Dendritic cell treated with granulocyte-macrophage colony-stimulating factor and Interleukin-4, amounts not matched to agents 40 ng/mL and 50 ng/mL, for 4 days (primary cell): ENCODE data around the gene SAMD14.

ENCODE experiments used
- H3K27ac Mint-ChIP-seq: one replicate; pipeline ENCODE4 v1.8.0; 2022; ENCODE audit warnings: mild to moderate bottlenecking, mixed read lengths
- H3K27me3 Mint-ChIP-seq: one replicate; pipeline ENCODE4 v1.8.0; 2022; ENCODE audit warnings: mild to moderate bottlenecking, mixed read lengths
- H3K36me3 Mint-ChIP-seq: one replicate; pipeline ENCODE4 v1.8.0; 2022; ENCODE audit warnings: low read depth, mixed read lengths
- H3K4me1 Mint-ChIP-seq: one replicate; pipeline ENCODE4 v1.8.0; 2022; ENCODE audit warnings: low read depth, mixed read lengths
- H3K4me3 Mint-ChIP-seq: one replicate; pipeline ENCODE4 v1.8.0; 2022; ENCODE audit warnings: mild to moderate bottlenecking, moderate library complexity, mixed read lengths
- H3K9me3 Mint-ChIP-seq: one replicate; pipeline ENCODE4 v1.8.0; 2022; ENCODE audit warnings: mixed read lengths
- intact Hi-C: fragments of 100-400 bp; cut with micrococcal nuclease; formaldehyde crosslinking; loops from one replicate; pipeline ENCODE4 v1.15.0; 2022

SAMD14 gene

GRCh38 chr17:50076591-50077235 lies 53.2 kb downstream of the SAMD14 start:
- H3K27me3 Mint-ChIP-seq: peaks cover 9% of the 10 kb centered on the region
- intact Hi-C loops: no loop called here
- no peaks in the 10 kb centered on the region for H3K4me1 Mint-ChIP-seq
- H3K9me3 Mint-ChIP-seq: peaks cover under 1% of the 10 kb centered on the region
- no peaks in the 10 kb centered on the region for H3K36me3 Mint-ChIP-seq
- H3K27ac Mint-ChIP-seq: no peak overlapping the region
- no peak overlapping the region for H3K4me3 Mint-ChIP-seq

DNA sequence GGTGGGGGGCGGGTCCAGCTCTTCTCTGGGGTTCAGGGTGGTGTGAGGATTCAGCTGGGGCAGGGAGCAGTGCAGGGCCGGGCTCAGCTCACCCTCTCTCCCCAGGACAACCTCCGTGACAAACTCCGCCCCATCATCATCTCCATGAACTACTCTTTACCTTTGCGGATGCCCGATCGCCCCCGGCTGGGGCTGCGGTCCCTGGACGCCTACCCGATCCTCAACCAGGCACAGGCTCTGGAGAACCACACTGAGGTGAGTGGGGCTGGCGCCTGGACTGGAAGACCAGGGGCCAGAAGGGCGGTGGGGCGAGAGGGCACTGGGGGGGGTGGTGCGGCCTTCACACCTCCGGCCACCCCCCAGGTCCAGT lies 53.8 kb downstream of the SAMD14 start:
- H3K36me3 Mint-ChIP-seq: no peaks in the 10 kb centered on the region
- no peaks in the 10 kb centered on the region for H3K4me1 Mint-ChIP-seq
- H3K9me3 Mint-ChIP-seq: peaks cover 6% of the 10 kb centered on the region
- intact Hi-C loops: no loop called here
- H3K4me3 Mint-ChIP-seq: no peak overlapping the region
- peaks cover 11% of the 10 kb centered on the region for H3K27me3 Mint-ChIP-seq
- H3K27ac Mint-ChIP-seq: no peak overlapping the region

- Mint-ChIP-seq H3K9me3 (peaks cover 9% of the 10 kb centered on the region), H3K4me1 (no peaks in the 10 kb centered on the region), H3K27ac (no peak overlapping the region), H3K27me3 (peaks cover 14% of the 10 kb centered on the region), H3K36me3 (no peaks in the 10 kb centered on the region), H3K4me3 (no peak overlapping the region)
- intact Hi-C loops: no loop called here
Measured at GRCh38 chr17:50075446-50076032, 54.4 kb downstream of the SAMD14 start.

GRCh38 chr17:50074227-50074626 lies 55.7 kb downstream of the SAMD14 start:
- no peaks in the 10 kb centered on the region for H3K4me1 Mint-ChIP-seq
- H3K27me3 Mint-ChIP-seq: peaks cover 16% of the 10 kb centered on the region
- H3K27ac Mint-ChIP-seq: no peak overlapping the region

DNA sequence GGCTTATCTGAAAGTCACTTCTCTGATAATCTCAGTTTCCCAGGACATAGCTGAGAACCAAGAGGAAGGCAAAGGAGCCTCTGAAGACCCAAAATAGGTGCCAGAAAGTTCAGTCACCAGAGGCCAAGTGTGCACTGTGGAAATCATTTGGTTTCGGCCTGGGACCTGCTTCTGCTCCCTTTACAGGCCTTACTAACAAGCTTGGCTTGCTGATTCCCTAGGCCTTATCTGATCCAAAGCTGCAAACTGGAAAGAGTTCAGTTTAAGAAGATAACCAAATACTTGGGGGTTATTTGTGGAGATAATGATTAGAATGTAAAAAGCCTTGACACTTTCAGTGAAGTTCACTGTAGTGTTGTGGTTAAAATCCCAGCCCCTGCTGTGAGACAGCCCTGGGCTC lies 57.0 kb downstream of the SAMD14 start:
- intact Hi-C loops: no loop called here
- Mint-ChIP-seq H3K36me3 (no peaks in the 10 kb centered on the region), H3K9me3 (peaks cover 9% of the 10 kb centered on the region), H3K4me3 (no peak overlapping the region), H3K27ac (no peak overlapping the region), H3K4me1 (no peaks in the 10 kb centered on the region), H3K27me3 (peaks cover 16% of the 10 kb centered on the region)

More at GRCh38 chr17:50074227-50074626, 55.7 kb downstream of the SAMD14 start:
- Mint-ChIP-seq H3K36me3 (no peaks in the 10 kb centered on the region), H3K9me3 (peaks cover 9% of the 10 kb centered on the region), H3K4me3 (no peak overlapping the region)
- intact Hi-C loops: no loop called here

- H3K4me1 Mint-ChIP-seq: no peaks in the 10 kb centered on the region
- H3K27me3 Mint-ChIP-seq: peaks cover 14% of the 10 kb centered on the region
- intact Hi-C loops: no loop called here
- H3K27ac Mint-ChIP-seq: no peak overlapping the region
- peaks cover 9% of the 10 kb centered on the region for H3K9me3 Mint-ChIP-seq
- H3K4me3 Mint-ChIP-seq: no peak overlapping the region
- H3K36me3 Mint-ChIP-seq: no peaks in the 10 kb centered on the region
Measured at GRCh38 chr17:50072130-50072529, 57.8 kb downstream of the SAMD14 start.

DNA sequence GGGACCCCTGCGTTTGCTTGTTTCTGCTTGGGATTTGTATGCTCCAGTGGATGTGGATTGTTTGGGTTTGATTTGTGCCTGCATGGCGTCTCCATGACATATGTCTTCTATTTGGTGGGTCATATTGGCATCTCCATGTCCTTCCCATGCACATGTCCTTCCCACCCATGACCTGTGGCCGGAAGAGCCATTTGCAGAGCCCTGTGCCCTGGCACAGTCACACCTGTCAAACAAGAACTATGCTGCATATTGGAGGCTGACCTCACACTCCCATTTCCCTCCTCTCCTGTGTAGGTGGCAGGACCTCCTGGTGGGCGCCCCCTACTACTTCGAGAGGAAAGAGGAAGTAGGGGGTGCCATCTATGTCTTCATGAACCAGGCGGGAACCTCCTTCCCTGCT lies 58.3 kb downstream of the SAMD14 start:
- no peak overlapping the region for H3K4me3 Mint-ChIP-seq
- intact Hi-C loops: no loop called here

GRCh38 chr17:50070908-50071680 lies 58.9 kb downstream of the SAMD14 start:
- intact Hi-C loops: no loop called here
- Mint-ChIP-seq H3K4me3 (no peak overlapping the region), H3K27me3 (peaks cover 13% of the 10 kb centered on the region), H3K9me3 (peaks cover 9% of the 10 kb centered on the region), H3K27ac (no peak overlapping the region), H3K36me3 (no peaks in the 10 kb centered on the region), H3K4me1 (no peaks in the 10 kb centered on the region)

More for the DNA sequence above, 58.3 kb downstream of the SAMD14 start:
- Mint-ChIP-seq H3K27ac (no peak overlapping the region), H3K9me3 (peaks cover 9% of the 10 kb centered on the region), H3K27me3 (peaks cover 11% of the 10 kb centered on the region), H3K4me1 (no peaks in the 10 kb centered on the region), H3K36me3 (no peaks in the 10 kb centered on the region)

- H3K27ac Mint-ChIP-seq: no peak overlapping the region
- peaks cover 21% of the 10 kb centered on the region for H3K4me1 Mint-ChIP-seq
- no peak overlapping the region for H3K4me3 Mint-ChIP-seq
- peaks cover 20% of the 10 kb centered on the region for H3K27me3 Mint-ChIP-seq
- intact Hi-C loops: no loop called here
- H3K36me3 Mint-ChIP-seq: no peaks in the 10 kb centered on the region
- H3K9me3 Mint-ChIP-seq: peaks cover 9% of the 10 kb centered on the region
Measured at GRCh38 chr17:50067996-50068395, 62.0 kb downstream of the SAMD14 start.

GRCh38 chr17:50066995-50067394 lies 63.0 kb downstream of the SAMD14 start:
- H3K27ac Mint-ChIP-seq: no peak overlapping the region
- H3K36me3 Mint-ChIP-seq: no peaks in the 10 kb centered on the region
- peaks cover 9% of the 10 kb centered on the region for H3K9me3 Mint-ChIP-seq
- peaks cover 26% of the 10 kb centered on the region for H3K4me1 Mint-ChIP-seq
- intact Hi-C loops: no loop called here
- H3K4me3 Mint-ChIP-seq: no peak overlapping the region
- H3K27me3 Mint-ChIP-seq: peaks cover 20% of the 10 kb centered on the region

DNA sequence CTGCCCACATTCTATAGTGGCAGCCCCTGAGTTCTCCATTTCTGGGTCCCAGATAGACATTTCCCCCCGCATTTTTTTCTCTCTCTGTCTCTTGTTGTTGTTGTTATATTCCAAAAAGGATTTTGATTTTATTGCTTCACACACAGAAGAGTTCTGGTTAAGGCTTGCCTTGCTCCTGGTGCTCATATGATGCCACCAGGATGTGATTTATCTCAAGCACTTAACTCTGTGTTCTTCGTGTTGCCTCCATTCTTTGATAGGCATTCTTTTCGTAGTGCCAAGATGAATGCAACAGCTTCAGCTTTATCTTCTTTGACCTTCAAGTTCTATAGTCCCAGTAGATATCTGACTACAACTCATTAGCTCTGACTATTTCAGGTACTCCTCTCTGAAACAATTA lies 64.9 kb downstream of the SAMD14 start:
- H3K4me3 Mint-ChIP-seq: no peak overlapping the region
- H3K4me1 Mint-ChIP-seq: peaks cover 26% of the 10 kb centered on the region
- intact Hi-C loops: no loop called here
- no peak overlapping the region for H3K27ac Mint-ChIP-seq
- H3K9me3 Mint-ChIP-seq: no peaks in the 10 kb centered on the region
- H3K36me3 Mint-ChIP-seq: no peaks in the 10 kb centered on the region
- H3K27me3 Mint-ChIP-seq: peaks cover 24% of the 10 kb centered on the region

DNA sequence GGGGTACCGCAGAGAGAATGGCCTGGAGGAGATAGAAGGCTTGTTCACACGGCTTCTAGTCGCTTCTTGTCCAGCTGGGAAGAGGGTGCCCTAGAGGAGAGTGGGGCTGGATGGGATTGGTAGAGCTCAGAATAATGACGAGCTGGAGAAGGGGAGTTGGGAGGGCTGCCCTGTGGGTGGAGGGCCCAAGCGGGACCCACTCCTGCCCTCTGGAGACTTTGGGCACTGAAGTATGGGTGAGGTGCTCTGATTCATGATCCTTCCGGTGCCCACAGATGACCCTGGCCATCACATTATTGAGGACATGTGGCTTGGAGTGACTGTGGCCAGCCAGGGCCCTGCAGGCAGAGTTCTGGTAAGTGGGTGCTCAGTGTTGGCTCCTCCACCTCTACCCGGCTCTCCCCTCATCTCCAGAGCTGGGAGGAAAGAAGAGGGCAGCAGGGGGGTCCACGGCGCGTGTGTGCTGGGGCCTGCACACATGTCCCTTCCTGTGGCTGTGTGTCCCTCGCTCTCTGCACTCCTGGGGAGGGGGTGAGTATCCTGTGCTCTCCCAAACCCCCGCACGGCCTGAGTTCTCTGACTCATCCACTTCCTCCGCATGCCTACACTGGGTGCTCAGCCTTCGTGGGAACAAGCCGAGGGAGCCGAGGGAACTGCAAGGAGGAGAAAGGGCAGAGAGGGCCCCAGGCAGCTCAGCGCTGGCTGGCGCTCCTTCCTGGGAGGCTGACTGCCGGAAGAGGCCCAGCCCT lies 65.5 kb downstream of the SAMD14 start:
- H3K4me1 Mint-ChIP-seq: peaks cover 26% of the 10 kb centered on the region
- peaks cover 28% of the 10 kb centered on the region for H3K27me3 Mint-ChIP-seq
- no peak overlapping the region for H3K27ac Mint-ChIP-seq
- intact Hi-C loops: no loop called here
- H3K36me3 Mint-ChIP-seq: no peaks in the 10 kb centered on the region
- no peak overlapping the region for H3K4me3 Mint-ChIP-seq
- no peaks in the 10 kb centered on the region for H3K9me3 Mint-ChIP-seq

DNA sequence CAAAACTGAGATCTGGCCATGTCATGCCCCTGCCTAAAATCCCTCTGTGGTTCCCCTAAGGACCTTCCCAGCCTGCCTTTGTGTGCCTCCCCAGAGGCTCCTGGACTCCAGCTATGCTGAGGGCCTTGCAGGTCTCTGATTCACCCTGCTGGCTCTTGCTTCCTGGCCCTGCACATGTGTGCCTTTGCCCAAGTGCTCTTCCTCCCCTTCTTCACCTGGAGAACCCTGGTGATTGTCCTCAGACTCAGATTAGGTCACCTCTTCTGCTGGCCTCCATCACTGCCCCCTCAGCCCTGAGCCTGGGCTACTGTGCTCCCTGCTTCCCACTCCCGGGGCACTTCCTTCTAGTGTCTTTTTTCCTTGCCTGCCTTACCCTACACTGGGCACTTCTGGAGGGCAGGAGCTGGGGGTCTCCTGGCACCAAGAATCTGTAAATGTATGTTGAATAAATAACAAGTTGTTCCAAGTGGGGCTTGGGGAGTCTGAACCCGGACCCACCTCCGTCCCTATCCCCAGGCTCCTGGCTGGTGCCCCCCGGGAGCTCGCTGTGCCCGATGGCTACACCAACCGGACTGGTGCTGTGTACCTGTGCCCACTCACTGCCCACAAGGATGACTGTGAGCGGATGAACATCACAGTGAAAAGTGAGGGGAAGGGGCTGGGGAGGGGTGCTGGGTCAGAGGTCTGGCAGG lies 66.3 kb downstream of the SAMD14 start:
- Mint-ChIP-seq H3K4me3 (no peak overlapping the region), H3K27ac (no peak overlapping the region), H3K4me1 (peaks cover 26% of the 10 kb centered on the region), H3K9me3 (no peaks in the 10 kb centered on the region), H3K36me3 (no peaks in the 10 kb centered on the region), H3K27me3 (peaks cover 35% of the 10 kb centered on the region)
- intact Hi-C loops: no loop called here
